Uterus (tissue), 4 donors: ENCODE results near the gene DNAJC24. TPM values are rescaled to one million over a fixed set of nuclear protein-coding genes. Genes with fewer than 3 reads are reported as not detected.

Experiments
- DNase-seq, 2 donors: peaks; one replicate each; pipeline ENCODE4 v3.0.0-alpha.2; 2019 to 2020
- H3K27ac ChIP-seq, 2 donors: fragments of 200-600 bp; sonication (generic); 1 replicate in 1 of 2; 2 replicates in 1 of 2; pipeline ENCODE4 v1.5.1; 2016 to 2018
- H3K27me3 ChIP-seq, 2 donors: fragments of 200-600 bp; sonication (generic); one replicate each; pipeline ENCODE4 v1.5.1; 2018 to 2019; ENCODE audit warnings: control low read depth in 1 of 2
- H3K36me3 ChIP-seq, 2 donors: fragments of 200-600 bp; sonication (generic); one replicate each; pipeline ENCODE4 v1.5.1; 2019; ENCODE audit warnings: control low read depth in 1 of 2
- H3K4me1 ChIP-seq, 2 donors: fragments of 200-600 bp; sonication (generic); one replicate each; pipeline ENCODE4 v1.5.1; 2018 to 2019; ENCODE audit warnings: control low read depth in 1 of 2
- H3K4me3 ChIP-seq, 2 donors: fragments of 200-600 bp; sonication (generic); 1 replicate in 1 of 2; 2 replicates in 1 of 2; pipeline ENCODE4 v1.5.1; 2018 to 2019; ENCODE audit warnings: mild to moderate bottlenecking in 1 of 2
- H3K9me3 ChIP-seq, 2 donors: fragments of 200-600 bp; sonication (generic); one replicate each; pipeline ENCODE4 v1.5.1; 2019; ENCODE audit warnings: control low read depth in 1 of 2
- POLR2A ChIP-seq, 2 donors: fragments of 450-650 bp; IDR thresholded peaks; one replicate each; pipeline ENCODE4 v1.6.1; 2016; ENCODE audit warnings: antibody characterized with exemption in 2 of 2, mild to moderate bottlenecking in 1 of 2, moderate library complexity in 1 of 2
- intact Hi-C: fragments of 100-400 bp; cut with DNase I; formaldehyde crosslinking; loops from one replicate; pipeline ENCODE4 v1.15.1; 2023; ENCODE audit warnings: low total_unique reads
- total RNA-seq, 4 donors: library from RNA; depleted of rRNA in 3 of 4; stranded (reverse); fragments of >200 nt in 3 of 4; gene quantifications; one replicate each; pipeline versions ENCODE4 v1.1.0 to v1.2.4, GENCODE V29; 2014 to 2023
- TF ChIP-seq, protein P1 (sequence below), 4 experiments: fragments of 200-600 bp in 2 of 4; fragments of 450-650 bp in 2 of 4; sonication (generic) in 2 of 4; IDR thresholded peaks; one replicate each; pipeline ENCODE4 v1.5.1; 2016 to 2019; ENCODE audit warnings: antibody characterized with exemption in 4 of 4, mild to moderate bottlenecking in 2 of 4, moderate library complexity in 1 of 4
- donor health status: DM: yes; HTN: yes; CAD: no.

DNAJC24 gene
- total RNA-seq, 4 donors from 2014 or later = 19.6 to 33.9 (median 23.0) TPM

DNA sequence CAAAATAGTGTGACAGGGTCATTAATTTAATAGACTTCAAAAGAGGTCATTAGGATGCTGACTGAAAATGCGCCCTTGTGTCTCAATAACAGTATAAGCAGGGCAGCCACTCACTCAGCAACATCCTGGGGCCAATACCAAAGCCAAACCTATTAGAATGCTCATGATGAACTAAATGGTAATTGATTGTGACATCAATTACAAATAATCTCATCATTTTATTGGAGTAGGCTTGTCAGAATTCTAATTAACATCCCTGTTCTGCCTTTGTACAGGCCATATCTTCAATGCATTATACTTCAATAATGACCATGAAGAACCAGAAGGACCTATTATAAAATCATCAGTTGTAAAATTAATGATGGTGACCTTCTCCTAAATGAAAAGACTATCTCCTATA is 64.2 kb downstream of the DNAJC24 start:
- TF ChIP-seq POLR2A (IDR thresholded peaks at IDR 0.05) = no peak
- TF ChIP-seq, protein P1, sequence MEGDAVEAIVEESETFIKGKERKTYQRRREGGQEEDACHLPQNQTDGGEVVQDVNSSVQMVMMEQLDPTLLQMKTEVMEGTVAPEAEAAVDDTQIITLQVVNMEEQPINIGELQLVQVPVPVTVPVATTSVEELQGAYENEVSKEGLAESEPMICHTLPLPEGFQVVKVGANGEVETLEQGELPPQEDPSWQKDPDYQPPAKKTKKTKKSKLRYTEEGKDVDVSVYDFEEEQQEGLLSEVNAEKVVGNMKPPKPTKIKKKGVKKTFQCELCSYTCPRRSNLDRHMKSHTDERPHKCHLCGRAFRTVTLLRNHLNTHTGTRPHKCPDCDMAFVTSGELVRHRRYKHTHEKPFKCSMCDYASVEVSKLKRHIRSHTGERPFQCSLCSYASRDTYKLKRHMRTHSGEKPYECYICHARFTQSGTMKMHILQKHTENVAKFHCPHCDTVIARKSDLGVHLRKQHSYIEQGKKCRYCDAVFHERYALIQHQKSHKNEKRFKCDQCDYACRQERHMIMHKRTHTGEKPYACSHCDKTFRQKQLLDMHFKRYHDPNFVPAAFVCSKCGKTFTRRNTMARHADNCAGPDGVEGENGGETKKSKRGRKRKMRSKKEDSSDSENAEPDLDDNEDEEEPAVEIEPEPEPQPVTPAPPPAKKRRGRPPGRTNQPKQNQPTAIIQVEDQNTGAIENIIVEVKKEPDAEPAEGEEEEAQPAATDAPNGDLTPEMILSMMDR (IDR thresholded peaks at IDR 0.05) = no peak
- H3K9me3 ChIP-seq = no peaks in the 10 kb centered on the region
- H3K4me3 ChIP-seq = no peak overlapping the region
- no peaks in the 10 kb centered on the region for H3K4me1 ChIP-seq
- H3K27me3 ChIP-seq = no peaks in the 10 kb centered on the region
- H3K27ac ChIP-seq = no peak overlapping the region
- H3K36me3 ChIP-seq = no peaks in the 10 kb centered on the region
- intact Hi-C loops = no loop called here
- DNase-seq = no peak

GRCh38 chr11:31437742-31438435 is 68.2 kb downstream of the DNAJC24 start:
- H3K9me3 ChIP-seq = no peaks in the 10 kb centered on the region
- H3K4me3 ChIP-seq = no peak overlapping the region
- no peaks in the 10 kb centered on the region for H3K27me3 ChIP-seq
- TF ChIP-seq, protein P1 (IDR thresholded peaks at IDR 0.05) = no peak
- no peak for TF ChIP-seq POLR2A (IDR thresholded peaks at IDR 0.05)
- intact Hi-C loops = no loop called here
- H3K27ac ChIP-seq = no peak overlapping the region
- no peaks in the 10 kb centered on the region for H3K36me3 ChIP-seq
- no peak for DNase-seq
- no peaks in the 10 kb centered on the region for H3K4me1 ChIP-seq

DNA sequence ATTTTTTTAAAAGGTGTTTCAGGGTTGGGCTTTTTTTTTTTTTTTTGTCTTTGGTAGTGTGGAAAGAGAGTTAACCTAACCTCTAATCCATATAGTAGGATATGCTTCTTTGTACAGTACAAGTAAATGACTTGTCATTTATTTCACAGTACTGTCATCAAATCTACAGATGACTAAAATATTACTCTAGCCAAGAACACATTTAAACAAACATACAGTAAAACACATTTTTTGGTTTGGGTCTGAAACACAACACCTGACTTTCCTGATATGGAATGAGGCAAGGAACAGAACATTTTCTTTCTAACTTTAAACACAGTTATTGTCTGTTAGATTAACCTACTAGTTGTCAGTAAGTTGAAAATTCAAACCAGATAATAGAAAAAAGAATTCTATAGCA is 71.6 kb downstream of the DNAJC24 start:
- no peak for DNase-seq
- H3K4me3 ChIP-seq = no peak overlapping the region
- H3K9me3 ChIP-seq = no peaks in the 10 kb centered on the region
- intact Hi-C loops = no loop called here
- no peak overlapping the region for H3K27ac ChIP-seq
- H3K4me1 ChIP-seq = no peaks in the 10 kb centered on the region
- TF ChIP-seq POLR2A (IDR thresholded peaks at IDR 0.05) = no peak
- TF ChIP-seq, protein P1 (IDR thresholded peaks at IDR 0.05) = no peak
- H3K36me3 ChIP-seq = no peaks in the 10 kb centered on the region
- no peaks in the 10 kb centered on the region for H3K27me3 ChIP-seq

GRCh38 chr11:31442086-31442485 is 72.4 kb downstream of the DNAJC24 start:
- intact Hi-C loops = no loop called here
- Histone ChIP-seq H3K27ac (no peak overlapping the region), H3K4me3 (no peak overlapping the region), H3K9me3 (no peaks in the 10 kb centered on the region), H3K36me3 (no peaks in the 10 kb centered on the region), H3K27me3 (no peaks in the 10 kb centered on the region), H3K4me1 (no peaks in the 10 kb centered on the region)
- DNase-seq = no peak
- TF ChIP-seq POLR2A (IDR thresholded peaks at IDR 0.05) = no peak
- TF ChIP-seq, protein P1 (IDR thresholded peaks at IDR 0.05) = no peak

DNA sequence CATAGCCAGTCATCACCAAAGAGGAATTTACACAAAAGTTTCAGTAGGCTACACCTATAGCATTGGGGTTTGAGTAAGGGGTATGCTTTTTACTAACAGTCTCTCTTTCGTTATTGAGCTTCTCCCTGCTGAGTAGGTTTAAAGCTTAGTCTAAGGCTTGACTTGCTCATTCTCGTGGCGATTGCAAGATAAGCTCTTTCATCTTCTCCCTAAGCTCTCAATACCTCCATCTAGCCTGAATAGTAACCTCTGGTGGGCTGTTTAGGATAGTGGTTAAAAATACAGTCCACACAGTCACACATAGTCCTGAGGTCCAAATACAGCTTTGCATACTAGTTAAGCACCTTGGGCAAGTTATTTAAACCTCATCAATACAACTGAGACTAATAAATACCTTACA is 74.1 kb downstream of the DNAJC24 start:
- no peak for DNase-seq
- Histone ChIP-seq H3K27ac (no peak overlapping the region), H3K9me3 (no peaks in the 10 kb centered on the region), H3K4me3 (no peak overlapping the region), H3K4me1 (no peaks in the 10 kb centered on the region), H3K27me3 (no peaks in the 10 kb centered on the region), H3K36me3 (no peaks in the 10 kb centered on the region)
- intact Hi-C loops = no loop called here
- no peak for TF ChIP-seq POLR2A (IDR thresholded peaks at IDR 0.05)
- TF ChIP-seq, protein P1 (IDR thresholded peaks at IDR 0.05) = no peak
